ENCODE measurements around the gene MTG1.
A peak's percentile ranks its signal among the peaks of the same experiment; 100 is the strongest.

GRCh38 chr10:133394064-133394663 is at the start of gene MTG1:
- no peak for TF ChIP-seq CTCF (IDR thresholded peaks at IDR 0.05; ENCODE audit: low read depth, low read length)
- TF ChIP-seq POLR2A (IDR thresholded peaks at IDR 0.05; ENCODE audit: extremely low read depth, insufficient read length) = peak; percentile 86
- TF ChIP-seq MAX (IDR thresholded peaks at IDR 0.05; ENCODE audit: low read depth, low read length) = peak; percentile 95
- peak; percentile 99 for TF ChIP-seq MYC (IDR thresholded peaks at IDR 0.05; ENCODE audit: low read depth, low read length)

Data from NB4 (cell line).